Heart left ventricle (tissue), 16 donors: ENCODE results near the gene PPP1R12C. TPM values are rescaled to one million over a fixed set of nuclear protein-coding genes. Genes with fewer than 3 reads are reported as not detected.
A peak's percentile ranks its signal among the peaks of the same experiment; 100 is the strongest.

Source experiments
- ATAC-seq, 4 donors: fragments of 200-7000 bp; cut with Tn5 transposase; one replicate each; pipeline ENCODE4 v1.9.1; 2020 to 2022; ENCODE audit warnings: moderate library complexity in 4 of 4, mild to moderate bottlenecking in 3 of 4, moderate number of reproducible peaks in 1 of 4
- DNase-seq, 5 donors: peaks; one replicate each; pipeline ENCODE4 v3.0.0-alpha.2; 2020
- H3K27ac ChIP-seq, 12 donors: fragments of 200-600 bp; sonication (generic) in 4 of 12; one replicate each; pipeline versions ENCODE4 v1.5.0 to v1.8.0; 2016 to 2022; ENCODE audit warnings: mild to moderate bottlenecking in 2 of 12
- H3K27me3 ChIP-seq, 9 donors: fragments of 200-600 bp; sonication (generic) in 2 of 9; one replicate each; pipeline versions ENCODE4 v1.5.1 to v1.8.0; 2016 to 2022; ENCODE audit warnings: mild to moderate bottlenecking in 3 of 9
- H3K36me3 ChIP-seq, 9 donors: fragments of 200-600 bp; sonication (generic) in 2 of 9; one replicate each; pipeline versions ENCODE4 v1.5.0 to v1.8.0; 2018 to 2022; ENCODE audit warnings: mild to moderate bottlenecking in 2 of 9
- H3K4me1 ChIP-seq, 12 donors: fragments of 200-600 bp; sonication (generic) in 4 of 12; one replicate each; pipeline versions ENCODE4 v1.5.0 to v1.8.0; 2016 to 2022; ENCODE audit warnings: mild to moderate bottlenecking in 3 of 12
- H3K4me3 ChIP-seq, 12 donors: fragments of 200-600 bp; sonication (generic) in 4 of 12; one replicate each; pipeline versions ENCODE4 v1.5.0 to v1.8.0; 2017 to 2022; ENCODE audit warnings: mild to moderate bottlenecking in 9 of 12, moderate library complexity in 4 of 12
- H3K9me3 ChIP-seq, 12 donors: fragments of 200-600 bp; sonication (generic) in 4 of 12; one replicate each; pipeline versions ENCODE4 v1.5.0 to v1.8.0; 2016 to 2022; ENCODE audit warnings: mild to moderate bottlenecking in 1 of 12
- CTCF ChIP-seq, 12 donors: fragments of 200-600 bp; sonication (generic) in 4 of 12; IDR thresholded peaks; one replicate each; pipeline versions ENCODE4 v1.5.0 to v1.8.0; 2018 to 2022; ENCODE audit warnings: antibody characterized with exemption in 12 of 12, mild to moderate bottlenecking in 5 of 12
- POLR2A ChIP-seq, 2 donors: fragments of 450-650 bp; IDR thresholded peaks; one replicate each; pipeline ENCODE4 v1.6.1; 2017; ENCODE audit warnings: antibody characterized with exemption in 2 of 2, mild to moderate bottlenecking in 2 of 2, moderate library complexity in 2 of 2
- WGBS, 4 donors: extraction: QIAGEN DNeasy Blood & Tissue Kit in 2 of 4; methylation state at CpG; one replicate each; pipeline versions ENCODE4 v1.1.5 to v1.1.7; 2013 to 2018; 5-methylcytosine and 5-hydroxymethylcytosine counted together
- intact Hi-C, 10 donors: fragments of 100-400 bp; cut with DNase I; formaldehyde crosslinking; loops; one replicate each; pipeline versions ENCODE4 v1.11.1 to v1.14.2; 2022
- polyA plus RNA-seq, 2 donors: library from polyadenylated mRNA; stranded (reverse); fragments of 200-250 nt; gene quantifications; one replicate each; pipeline ENCODE4 v1.2.3, GENCODE V29; 2013
- total RNA-seq, 9 donors: library from RNA; depleted of rRNA in 2 of 9; stranded (reverse); fragments of >200 nt in 2 of 9; fragmentation: NEBNext Ultra II Directional in 3 of 9; extraction: Animal tissue kit (Norgen Biotek cat#: 25700) in 3 of 9; gene quantifications; one replicate each; pipeline versions ENCODE4 v1.1.0 to v1.2.4, GENCODE V29; 2016 to 2023
- donor health status: ischemic (EF 13 %, LVEDD 7.1; RV severe dilation, severe dysfunction).
- donor health status: healthy with polysubstance abuse.
- donor health status: DM: no; HTN: yes; CAD: no.
- donor health status: DM: no; HTN: no; CAD: no.
- donor health status: ischemic (EF 25% LVEDD 6.9; RV normal size, moderate dysfunction).
- donor health status: ischemic (EF 25% LVEDD 5.7; RV mildly dilated, moderate dysfunction).
- donor health status: healthy.
- donor health status: DM: yes; HTN: yes; CAD: no.
- donor health status: ischemic (EF 35%, LVEDD 5.7; RV mildly dilated, moderate dysfunction).
- donor health status: nonischemic (EF 11% LVEDD 7.7; RV severe dilation, severe dysfunction).
- donor health status: DM: yes; HTN: yes; CAD: no.
- donor health status: PGD.
- donor health status: ischemic (EF 29% LVEDD 5.4; RV normal size, mild dysfunction).
- donor health status: nonischemic (EF 23%, LVEDD 6.1; RV moderate dilation, normal function).

Gene PPP1R12C
- total and polyA plus RNA-seq, 11 donors: 116 to 324 (median 209) TPM

- DNase-seq: peak in 1 of 5 donors; percentile 26
- intact Hi-C loops: no loop called here
- 88 to 94% (median 94%) methylated on average over 13 of the region's 13 CpGs for WGBS, 4 donors
Measured at GRCh38 chr19:55090564-55090963, 26.9 kb downstream of the PPP1R12C start.

GRCh38 chr19:55089342-55089944 is 28.0 kb downstream of the PPP1R12C start:
- no peak overlapping the region for H3K27ac ChIP-seq
- intact Hi-C loops: loop anchor here in 1 of 10 donors (2.0 kb wide), 1 partner anchor 25 kb away; no protein-coding TSS in a partner anchor
- TF ChIP-seq CTCF (IDR thresholded peaks at IDR 0.05) (no peak), POLR2A (IDR thresholded peaks at IDR 0.05) (no peak)
- ATAC-seq (no peak), DNase-seq (peak in 2 of 5 donors; percentile 14 to 21)
- 77 to 81% (median 79%) methylated on average over 3 of the region's 3 CpGs for WGBS, 4 donors
- peaks cover 0 to 32% (median 5%) of the 10 kb centered on the region in 9 donors for H3K27me3 ChIP-seq
- no peak overlapping the region for H3K4me3 ChIP-seq
- no peaks in the 10 kb centered on the region for H3K9me3 ChIP-seq
- peaks cover under 1 to 39% (median 34%) of the 10 kb centered on the region in 9 donors for H3K36me3 ChIP-seq
- peaks cover 0 to 42% (median 22%) of the 10 kb centered on the region in 12 donors for H3K4me1 ChIP-seq

More at GRCh38 chr19:55090564-55090963, 26.9 kb downstream of the PPP1R12C start:
- Histone ChIP-seq H3K27ac (no peak overlapping the region), H3K4me1 (peaks cover 0 to 42% (median 22%) of the 10 kb centered on the region in 12 donors), H3K36me3 (peaks cover 4 to 51% (median 45%) of the 10 kb centered on the region in 9 donors), H3K4me3 (no peak overlapping the region), H3K9me3 (no peaks in the 10 kb centered on the region), H3K27me3 (peaks cover 0 to 21% (median 0%) of the 10 kb centered on the region in 9 donors)
- TF ChIP-seq POLR2A (IDR thresholded peaks at IDR 0.05): no peak
- no peak for ATAC-seq

- DNase-seq (peak in 4 of 5 donors; percentile 66 to 88 (median 74)), ATAC-seq (peak in 3 of 4 donors; percentile 11 to 27 (median 27))
- H3K4me3 ChIP-seq: peak overlapping the region in 6 of 12 donors; percentile 46 to 67 (median 58)
- TF ChIP-seq POLR2A (IDR thresholded peaks at IDR 0.05): no peak
- peak; percentile 81 to 96 (median 88) for TF ChIP-seq CTCF (IDR thresholded peaks at IDR 0.05)
- H3K27me3 ChIP-seq: peaks cover 0 to 39% (median 12%) of the 10 kb centered on the region in 9 donors
- intact Hi-C loops: loop anchor here in 1 of 10 donors (2.0 kb wide), 1 partner anchor 26 kb away; no protein-coding TSS in a partner anchor
- peaks cover 0 to 36% (median 31%) of the 10 kb centered on the region in 9 donors for H3K36me3 ChIP-seq
- WGBS, 4 donors: 49 to 58% (median 51%) methylated on average over 17 to 18 of the region's 18 CpGs
- peaks cover 0 to 42% (median 22%) of the 10 kb centered on the region in 12 donors for H3K4me1 ChIP-seq
- peak overlapping the region in 5 of 12 donors; percentile 3 to 66 (median 28) for H3K27ac ChIP-seq
- no peaks in the 10 kb centered on the region for H3K9me3 ChIP-seq
Measured at GRCh38 chr19:55088543-55089341, 28.7 kb downstream of the PPP1R12C start.

DNA sequence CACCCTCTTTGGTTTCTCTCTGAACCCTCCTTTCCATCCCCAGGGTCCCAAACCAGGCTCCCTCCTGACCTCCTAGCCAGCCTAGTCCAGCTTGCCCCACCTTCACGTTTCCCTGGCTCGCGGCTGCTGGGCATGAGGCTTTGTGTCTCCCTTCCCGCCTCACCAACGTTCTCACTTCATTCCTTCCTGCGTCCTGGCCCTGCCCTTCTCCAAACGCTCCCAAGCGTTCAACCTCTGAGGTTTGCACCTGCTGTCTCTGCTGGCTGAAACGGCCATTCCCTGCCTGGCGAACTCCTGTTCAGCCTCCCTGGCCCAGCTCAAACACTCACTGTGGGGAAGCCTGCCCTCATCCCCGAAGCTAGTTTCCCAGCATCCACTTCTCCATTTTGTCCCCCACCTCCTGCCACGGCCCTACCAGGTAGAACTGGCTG is 29.4 kb downstream of the PPP1R12C start:
- peaks cover 0 to 42% (median 22%) of the 10 kb centered on the region in 12 donors for H3K4me1 ChIP-seq
- WGBS, 4 donors: 56 to 76% (median 66%) methylated on average over 12 of the region's 12 CpGs
- peak overlapping the region in 9 of 12 donors; percentile 46 to 67 (median 57) for H3K4me3 ChIP-seq
- TF ChIP-seq CTCF (IDR thresholded peaks at IDR 0.05): no peak
- peaks cover 6 to 47% (median 18%) of the 10 kb centered on the region in 9 donors for H3K27me3 ChIP-seq
- peaks cover 0 to 35% (median 30%) of the 10 kb centered on the region in 9 donors for H3K36me3 ChIP-seq
- H3K27ac ChIP-seq: peak overlapping the region in 8 of 12 donors; percentile 3 to 66 (median 40)
- H3K9me3 ChIP-seq: no peaks in the 10 kb centered on the region
- peak in 2 of 5 donors; percentile 22 to 44 for DNase-seq
- intact Hi-C loops: loop anchor here in 1 of 10 donors (2.0 kb wide), 1 partner anchor 27 kb away; no protein-coding TSS in a partner anchor
- no peak for ATAC-seq
